Diencephalon (tissue), 1 donor: Measurements from ENCODE around the gene SPANXC. TPM values are rescaled to one million over a fixed set of nuclear protein-coding genes. Genes with fewer than 3 reads are reported as not detected.

Experiments used
- total RNA-seq: library from RNA; depleted of rRNA; stranded (reverse); fragments of >200 nt; gene quantifications from one replicate; pipeline ENCODE4 v1.2.3, GENCODE V29; 2014

Gene SPANXC
- not detected for total RNA-seq

GRCh38 chrX:141242417-141242816 lies at the start of gene SPANXC:
Gene SPANXC, minus strand, starts transcription at chrX:141242517. Its CDS starts 60 bp downstream, at chrX:141242457.

Other genes starting within 250 kb of the SPANXC start
- gene SPANXB1, start 239.9 kb downstream of the SPANXC start, total RNA-seq = not detected
- 13.1 TPM for gene LDOC1, start 65.4 kb downstream of the SPANXC start, total RNA-seq